Ovary (tissue), 9 donors: ENCODE data around the gene SPAG16. TPM values are rescaled to one million over a fixed set of nuclear protein-coding genes. Genes with fewer than 3 reads are reported as not detected.
"Not testable (repeated sequence)": the region's sequence is repeated elsewhere in the genome, so short reads cannot be mapped to it uniquely, and the experiment has no call there.

Source experiments
- DNase-seq, 5 donors: peaks; one replicate each; pipeline ENCODE4 v3.0.0-alpha.2; 2019 to 2020
- H3K27ac ChIP-seq, 2 donors: fragments of 200-600 bp; one replicate each; pipeline versions ENCODE4 v1.5.1 to v1.8.0; 2019 to 2022
- H3K27me3 ChIP-seq: fragments of 200-600 bp; one replicate; pipeline ENCODE4 v1.8.0; 2022
- H3K36me3 ChIP-seq: fragments of 200-600 bp; sonication (generic); one replicate; pipeline ENCODE4 v1.5.1; 2019
- H3K4me1 ChIP-seq: one replicate; pipeline ENCODE4 v1.8.1; 2013; ENCODE audit warnings: mild to moderate bottlenecking, moderate library complexity; ENCODE audit not compliant: insufficient read depth
- H3K4me3 ChIP-seq: fragments of 200-600 bp; sonication (generic); one replicate; pipeline ENCODE4 v1.5.1; 2017
- H3K9me3 ChIP-seq, 2 donors: fragments of 200-600 bp in 1 of 2; sonication (generic) in 1 of 2; one replicate each; pipeline versions ENCODE4 v1.5.1 to v1.8.1; 2013 to 2019; ENCODE audit warnings: mild to moderate bottlenecking in 1 of 2, moderate library complexity in 1 of 2
- CTCF ChIP-seq, 3 donors: fragments of 450-650 bp in 2 of 3; fragments of 200-600 bp in 1 of 3; IDR thresholded peaks; one replicate each; pipeline versions ENCODE4 v1.5.1 to v1.8.0; 2016 to 2022; ENCODE audit warnings: antibody characterized with exemption in 3 of 3, mild to moderate bottlenecking in 1 of 3
- EP300 ChIP-seq: sonication (generic); formaldehyde crosslinking; IDR thresholded peaks from one replicate; pipeline ENCODE4 v1.6.1; 2017; ENCODE audit warnings: antibody characterized with exemption
- POLR2A ChIP-seq: fragments of 450-650 bp; IDR thresholded peaks from one replicate; pipeline ENCODE4 v1.6.1; 2017; ENCODE audit warnings: antibody characterized with exemption, mild to moderate bottlenecking, moderate library complexity
- WGBS, 3 donors: extraction: QIAGEN DNeasy Blood & Tissue Kit in 1 of 3; methylation state at CpG; one replicate each; pipeline versions ENCODE4 v1.1.5 to v1.1.7; 2013 to 2017; 5-methylcytosine and 5-hydroxymethylcytosine counted together
- intact Hi-C, 4 donors: fragments of 100-400 bp; cut with DNase I; formaldehyde crosslinking; loops; one replicate each; pipeline versions ENCODE4 v1.11.0 to v1.15.1; 2022 to 2023
- polyA plus RNA-seq, 2 donors: library from polyadenylated mRNA; stranded (reverse); fragments of 200-250 nt in 1 of 2; fragments of 350-450 nt in 1 of 2; fragmentation: Illumina TruSeq in 1 of 2; extraction: RNeasy Lipid Tissue Mini Kit (QIAGEN cat#74804) in 1 of 2; gene quantifications; one replicate each; pipeline ENCODE4 v1.2.3, GENCODE V29; 2013 to 2014
- total RNA-seq, 7 donors: library from RNA; depleted of rRNA in 2 of 7; stranded (reverse); fragments of >200 nt in 2 of 7; fragmentation: NEBNext Ultra II Directional in 3 of 7; extraction: Animal tissue kit (Norgen Biotek cat#: 25700) in 3 of 7; gene quantifications; one replicate each; pipeline versions ENCODE4 v1.1.0 to v1.2.4, GENCODE V29; 2016 to 2023
- donor health status: DM: no; HTN: no; CAD: no; lungs with moderate emphysema.
- donor health status: DM: no; HTN: no; CAD: no.
- donor health status: Bipolar disorder and iron deficiency.
- donor health status: DM: yes; HTN: yes; CAD: no.
- donor health status: DM: no; HTN: no; CAD: no.
- donor health status: DM: yes; HTN: yes; CAD: no.

Gene SPAG16
- total and polyA plus RNA-seq, 9 donors = 25.2 to 58.7 (median 28.9) TPM

GRCh38 chr2:213995400-213996105 lies 711.3 kb downstream of the SPAG16 start:
- WGBS, 3 donors = 79 to 89% (median 87%) methylated on average over 1 of the region's 1 CpG

GRCh38 chr2:213998976-213999375 lies 714.7 kb downstream of the SPAG16 start:
- H3K4me1 ChIP-seq, H3K4me3 ChIP-seq, H3K27me3 ChIP-seq, H3K27ac ChIP-seq, H3K9me3 ChIP-seq, intact Hi-C loops, DNase-seq, H3K36me3 ChIP-seq: not testable (repeated sequence)
- WGBS, 3 donors = 55 to 61% (median 58%) methylated on average over 3 of the region's 3 CpGs

More at GRCh38 chr2:213995400-213996105, 711.3 kb downstream of the SPAG16 start:
- Histone ChIP-seq H3K4me3 (no peak overlapping the region), H3K9me3 (no peaks in the 10 kb centered on the region), H3K36me3 (no peaks in the 10 kb centered on the region), H3K4me1 (no peaks in the 10 kb centered on the region), H3K27ac (no peak overlapping the region), H3K27me3 (no peaks in the 10 kb centered on the region)
- intact Hi-C loops = no loop called here
- DNase-seq = no peak
- TF ChIP-seq EP300 = no peak
- TF ChIP-seq CTCF (IDR thresholded peaks at IDR 0.05) = no peak
- TF ChIP-seq POLR2A = no peak

- no peaks in the 10 kb centered on the region for H3K36me3 ChIP-seq
- WGBS, 3 donors = 86 to 92% (median 86%) methylated on average over 6 of the region's 6 CpGs
- H3K27ac ChIP-seq = no peak overlapping the region
- H3K27me3 ChIP-seq = no peaks in the 10 kb centered on the region
- no peak overlapping the region for H3K4me3 ChIP-seq
- H3K4me1 ChIP-seq = no peaks in the 10 kb centered on the region
- H3K9me3 ChIP-seq = no peaks in the 10 kb centered on the region
- TF ChIP-seq POLR2A = no peak
- intact Hi-C loops = no loop called here
- no peak for DNase-seq
Measured at GRCh38 chr2:214004463-214004862, 720.2 kb downstream of the SPAG16 start.

GRCh38 chr2:214005337-214005736 lies 721.1 kb downstream of the SPAG16 start:
- DNase-seq = no peak
- intact Hi-C loops = no loop called here
- TF ChIP-seq POLR2A (no peak), EP300 (no peak), CTCF (IDR thresholded peaks at IDR 0.05) (no peak)
- 51 to 59% (median 54%) methylated on average over 5 of the region's 5 CpGs for WGBS, 3 donors
- Histone ChIP-seq H3K4me3 (no peak overlapping the region), H3K9me3 (no peaks in the 10 kb centered on the region), H3K36me3 (no peaks in the 10 kb centered on the region), H3K4me1 (no peaks in the 10 kb centered on the region), H3K27ac (no peak overlapping the region), H3K27me3 (no peaks in the 10 kb centered on the region)

- no peaks in the 10 kb centered on the region for H3K27me3 ChIP-seq
- no peaks in the 10 kb centered on the region for H3K36me3 ChIP-seq
- WGBS, 3 donors = 51 to 63% (median 52%) methylated on average over 2 of the region's 2 CpGs
- no peaks in the 10 kb centered on the region for H3K4me1 ChIP-seq
- H3K27ac ChIP-seq = no peak overlapping the region
- no peak overlapping the region for H3K4me3 ChIP-seq
- TF ChIP-seq EP300 (no peak), CTCF (IDR thresholded peaks at IDR 0.05) (no peak), POLR2A (no peak)
- DNase-seq = no peak
- intact Hi-C loops = no loop called here
- no peaks in the 10 kb centered on the region for H3K9me3 ChIP-seq
Measured at GRCh38 chr2:214006601-214007000, 722.3 kb downstream of the SPAG16 start.
